ENCODE measurements around the gene ASB2.

The ASB2 gene
- long read RNA-seq, partial matches to known transcripts = 0 of 22 reads
- long read RNA-seq, other reads (novel, unspliced or antisense) = 20 of 22 reads

- no peak for DNase-seq (ENCODE audit: low read depth in 1 of 2, low spot score in 1 of 2)
These were observed at the start of gene ASB2 for GRCh38 chr14:93976477-93977057. TSS of gene ASB2 (minus strand) at chr14:93976570. CDS start at chr14:93964539, 12,031 bp downstream.

GRCh38 chr14:94025720-94026119 is 49.4 kb upstream of the ASB2 start:
- Histone ChIP-seq H3K27ac (replicated peaks) (no peak overlapping the region), H3K4me3 (replicated peaks; ENCODE audit: insufficient read depth, low read length) (no peak overlapping the region), H3K27me3 (ENCODE audit: insufficient read depth, poor library complexity, severe bottlenecking) (no peaks in the 10 kb centered on the region)
- no peak for DNase-seq (ENCODE audit: low read depth in 1 of 2, low spot score in 1 of 2)
- TF ChIP-seq GABPA (IDR thresholded peaks at IDR 0.05; ENCODE audit: low read depth) = no peak
- TF ChIP-seq REST (IDR thresholded peaks at IDR 0.05; ENCODE audit: insufficient replicate concordance, low read depth) = no peak
- no peak for TF ChIP-seq POLR2AphosphoS5 (IDR thresholded peaks at IDR 0.05; ENCODE audit: low read depth)
- TF ChIP-seq CTCF (IDR thresholded peaks at IDR 0.05; ENCODE audit: insufficient read depth, low read length) = no peak
- TF ChIP-seq SPI1 (IDR thresholded peaks at IDR 0.05; ENCODE audit: borderline replicate concordance, low read depth) = no peak

More at GRCh38 chr14:93976477-93977057, at the start of gene ASB2:
- Histone ChIP-seq H3K27ac (replicated peaks) (no peak within 1 kb of the TSS), H3K4me3 (replicated peaks; ENCODE audit: insufficient read depth, low read length) (no peak within 1 kb of the TSS), H3K27me3 (ENCODE audit: insufficient read depth, poor library complexity, severe bottlenecking) (no peaks in the 10 kb centered on the region)
- no peak for TF ChIP-seq CTCF (IDR thresholded peaks at IDR 0.05; ENCODE audit: insufficient read depth, low read length)
- TF ChIP-seq REST (IDR thresholded peaks at IDR 0.05; ENCODE audit: insufficient replicate concordance, low read depth) = no peak
- TF ChIP-seq POLR2AphosphoS5 (IDR thresholded peaks at IDR 0.05; ENCODE audit: low read depth) = no peak
- TF ChIP-seq SPI1 (IDR thresholded peaks at IDR 0.05; ENCODE audit: borderline replicate concordance, low read depth) = no peak
- TF ChIP-seq GABPA (IDR thresholded peaks at IDR 0.05; ENCODE audit: low read depth) = no peak

- no peak overlapping the region for H3K27ac ChIP-seq (replicated peaks)
- TF ChIP-seq POLR2AphosphoS5 (IDR thresholded peaks at IDR 0.05; ENCODE audit: low read depth) (no peak), SPI1 (IDR thresholded peaks at IDR 0.05; ENCODE audit: borderline replicate concordance, low read depth) (no peak), GABPA (IDR thresholded peaks at IDR 0.05; ENCODE audit: low read depth) (no peak), REST (IDR thresholded peaks at IDR 0.05; ENCODE audit: insufficient replicate concordance, low read depth) (no peak), CTCF (IDR thresholded peaks at IDR 0.05; ENCODE audit: insufficient read depth, low read length) (no peak)
- DNase-seq (ENCODE audit: low read depth in 1 of 2, low spot score in 1 of 2) = no peak
- no peak overlapping the region for H3K4me3 ChIP-seq (replicated peaks; ENCODE audit: insufficient read depth, low read length)
- H3K27me3 ChIP-seq (ENCODE audit: insufficient read depth, poor library complexity, severe bottlenecking) = no peaks in the 10 kb centered on the region
These were observed 48.2 kb upstream of the ASB2 start for GRCh38 chr14:94024549-94024948.

Measured in HL-60 (cell line).